GM21786 (cell line): ENCODE results near the gene LRRC27.
"Not testable (repeated sequence)": the region's sequence is repeated elsewhere in the genome, so short reads cannot be mapped to it uniquely, and the experiment has no call there.

ENCODE experiments used
- ATAC-seq: cut with Tn5 transposase; IDR thresholded peaks from one replicate; pipeline ENCODE4 v1.9.1; 2021; ENCODE audit not compliant: unreplicated experiment

LRRC27 gene

GRCh38 chr10:132314881-132315280, 17.1 kb upstream of the LRRC27 start:
- ATAC-seq, result not testable (repeated sequence)

- ATAC-seq, result no peak
Observed at GRCh38 chr10:132316133-132316532, 15.9 kb upstream of the LRRC27 start.

- not testable (repeated sequence) for ATAC-seq
Observed at GRCh38 chr10:132317477-132317876, 14.5 kb upstream of the LRRC27 start.

GRCh38 chr10:132319853-132320653, 11.9 kb upstream of the LRRC27 start:
- ATAC-seq, result peak; percentile 99

- no peak for ATAC-seq
Observed at GRCh38 chr10:132320654-132321469, 11.1 kb upstream of the LRRC27 start.

GRCh38 chr10:132321726-132322125, 10.3 kb upstream of the LRRC27 start:
- ATAC-seq, result no peak

GRCh38 chr10:132322586-132323048, 9.4 kb upstream of the LRRC27 start:
- no peak for ATAC-seq

- no peak for ATAC-seq
Observed at GRCh38 chr10:132324186-132324585, 7.8 kb upstream of the LRRC27 start.

- no peak for ATAC-seq
Observed at GRCh38 chr10:132326344-132326889, 5.6 kb upstream of the LRRC27 start.

GRCh38 chr10:132326925-132327324, 5.1 kb upstream of the LRRC27 start:
- ATAC-seq, result no peak

- no peak for ATAC-seq
Observed at GRCh38 chr10:132328106-132328505, 3.9 kb upstream of the LRRC27 start.

- no peak for ATAC-seq
Observed at GRCh38 chr10:132328738-132329137, 3.3 kb upstream of the LRRC27 start.

- ATAC-seq, result no peak
Observed at GRCh38 chr10:132329565-132330485, 2.2 kb upstream of the LRRC27 start.

GRCh38 chr10:132330486-132330833, 1.5 kb upstream of the LRRC27 start:
- no peak for ATAC-seq

GRCh38 chr10:132332433-132332754, 401 bp downstream of the LRRC27 start:
- peak; percentile 38 for ATAC-seq

- no peak for ATAC-seq
Observed at GRCh38 chr10:132333386-132333785, 1.4 kb downstream of the LRRC27 start.

GRCh38 chr10:132334631-132335188, 2.7 kb downstream of the LRRC27 start:
- ATAC-seq, result no peak

GRCh38 chr10:132335189-132336063, 3.4 kb downstream of the LRRC27 start:
- ATAC-seq, result peak; percentile 49

- ATAC-seq, result no peak
Observed at GRCh38 chr10:132336064-132336746, 4.2 kb downstream of the LRRC27 start.
